ENCODE results near the gene MREG.

The MREG gene

GRCh38 chr2:215985257-215985656 lies 28.1 kb downstream of the MREG start:
- DNase-seq (ENCODE audit: extremely low read depth, low read depth), result no peak
- no peak for TF ChIP-seq CTCF (IDR thresholded peaks at IDR 0.05; ENCODE audit: low read depth, low read length)

- TF ChIP-seq CTCF (IDR thresholded peaks at IDR 0.05; ENCODE audit: low read depth, low read length), result no peak
- no peak for DNase-seq (ENCODE audit: extremely low read depth, low read depth)
These were observed 28.7 kb downstream of the MREG start for GRCh38 chr2:215984661-215985060.

GRCh38 chr2:215983581-215984351 lies 29.6 kb downstream of the MREG start:
- no peak for TF ChIP-seq CTCF (IDR thresholded peaks at IDR 0.05; ENCODE audit: low read depth, low read length)
- no peak for DNase-seq (ENCODE audit: extremely low read depth, low read depth)

- no peak for TF ChIP-seq CTCF (IDR thresholded peaks at IDR 0.05; ENCODE audit: low read depth, low read length)
- DNase-seq (ENCODE audit: extremely low read depth, low read depth), result no peak
These were observed 30.9 kb downstream of the MREG start for GRCh38 chr2:215982465-215982875.

- TF ChIP-seq CTCF (IDR thresholded peaks at IDR 0.05; ENCODE audit: low read depth, low read length), result no peak
- DNase-seq (ENCODE audit: extremely low read depth, low read depth), result no peak
These were observed 32.2 kb downstream of the MREG start for GRCh38 chr2:215981115-215981514.

GRCh38 chr2:215979620-215980019 lies 33.7 kb downstream of the MREG start:
- DNase-seq (ENCODE audit: extremely low read depth, low read depth), result no peak
- no peak for TF ChIP-seq CTCF (IDR thresholded peaks at IDR 0.05; ENCODE audit: low read depth, low read length)

GRCh38 chr2:215974700-215975429 lies 38.5 kb downstream of the MREG start:
- DNase-seq (ENCODE audit: extremely low read depth, low read depth), result no peak
- no peak for TF ChIP-seq CTCF (IDR thresholded peaks at IDR 0.05; ENCODE audit: low read depth, low read length)
